GM19351 (cell line): ENCODE measurements around the gene PRKCG.
"Not testable (repeated sequence)": the region's sequence is repeated elsewhere in the genome, so short reads cannot be mapped to it uniquely, and the experiment has no call there.

Experiments
- ATAC-seq: cut with Tn5 transposase; IDR thresholded peaks from one replicate; pipeline ENCODE4 v1.9.1; 2021; ENCODE audit warnings: mild to moderate bottlenecking, moderate library complexity; ENCODE audit not compliant: unreplicated experiment

The PRKCG gene

GRCh38 chr19:53936029-53936428, 54.0 kb downstream of the PRKCG start:
- ATAC-seq = no peak

DNA sequence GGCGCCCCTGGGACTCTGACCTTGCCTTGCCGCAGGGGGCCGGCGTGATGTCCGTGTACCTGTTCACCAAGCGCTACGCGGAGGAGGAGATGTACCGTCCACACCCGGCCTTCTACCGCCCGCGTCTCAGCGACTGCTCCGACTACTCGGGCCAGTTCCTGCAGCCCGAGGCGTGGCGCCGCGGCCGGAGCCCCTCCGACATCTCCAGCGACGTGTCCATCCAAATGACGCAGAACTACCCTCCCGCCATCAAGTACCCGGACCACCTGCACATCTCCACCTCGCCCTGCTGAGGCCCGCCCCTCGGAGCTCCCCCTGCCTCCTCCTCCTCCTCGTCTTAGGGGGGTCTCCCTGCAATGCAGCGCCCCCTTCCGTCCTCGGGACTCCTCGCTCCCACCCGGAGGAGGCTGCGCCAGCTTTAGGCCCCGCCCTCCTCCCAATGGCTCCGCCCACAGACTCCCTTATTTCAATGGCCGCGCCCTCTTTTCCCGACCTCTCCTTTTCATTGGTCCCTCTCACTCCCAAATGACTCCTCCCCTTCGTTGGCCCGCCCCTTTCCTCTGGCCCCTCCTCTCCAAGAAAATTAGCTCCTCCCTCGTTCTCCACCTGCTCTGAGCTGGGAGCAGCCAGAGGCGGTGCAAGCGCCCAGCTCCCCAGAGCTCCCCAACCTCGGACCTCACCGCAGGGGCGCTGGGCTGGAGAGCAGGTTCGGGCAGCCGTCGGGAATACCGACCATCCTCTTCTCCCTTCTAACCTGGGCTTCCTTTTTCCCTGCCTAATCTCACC, 60.2 kb downstream of the PRKCG start:
- no peak for ATAC-seq

DNA sequence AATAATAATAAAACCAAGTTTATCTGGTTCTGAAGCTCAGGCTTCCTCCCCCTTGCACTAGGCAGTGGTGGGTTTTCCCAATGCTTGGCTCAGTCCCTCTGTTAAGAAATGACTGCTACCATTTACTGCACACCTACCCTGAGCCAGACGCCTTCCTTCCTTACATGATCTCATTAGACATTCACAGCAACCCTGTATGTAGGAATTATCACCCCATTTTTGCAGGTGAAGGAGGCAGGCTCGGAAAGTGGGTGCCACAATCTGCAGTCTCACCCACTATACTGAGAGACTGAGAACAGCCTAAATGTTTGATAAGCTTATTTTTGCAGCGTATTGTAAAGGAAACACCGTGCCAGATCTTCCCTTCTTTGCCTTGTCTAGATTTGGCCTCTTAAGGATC, 62.4 kb downstream of the PRKCG start:
- ATAC-seq = no peak

DNA sequence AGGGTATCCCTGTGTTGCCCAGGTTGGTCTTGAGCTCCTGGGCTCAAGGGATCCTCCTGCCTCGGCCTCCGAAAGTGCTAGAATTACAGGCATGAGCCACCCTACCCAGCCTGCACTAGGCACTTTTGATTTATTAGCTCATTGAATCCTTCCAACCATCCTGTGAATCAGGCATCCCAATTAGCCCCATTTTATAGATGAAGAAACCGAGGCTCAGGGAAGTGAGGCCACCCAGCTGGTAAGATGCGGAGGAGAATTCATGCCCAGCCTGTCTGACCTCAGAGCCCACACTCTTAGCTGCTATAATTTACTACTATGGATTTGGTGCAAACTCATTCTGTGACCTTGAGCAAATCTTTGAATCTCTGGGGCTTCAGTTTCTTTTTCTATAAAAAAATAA, 62.9 kb downstream of the PRKCG start:
- no peak for ATAC-seq

- no peak for ATAC-seq
Measured at GRCh38 chr19:53945441-53945840, 63.4 kb downstream of the PRKCG start.

DNA sequence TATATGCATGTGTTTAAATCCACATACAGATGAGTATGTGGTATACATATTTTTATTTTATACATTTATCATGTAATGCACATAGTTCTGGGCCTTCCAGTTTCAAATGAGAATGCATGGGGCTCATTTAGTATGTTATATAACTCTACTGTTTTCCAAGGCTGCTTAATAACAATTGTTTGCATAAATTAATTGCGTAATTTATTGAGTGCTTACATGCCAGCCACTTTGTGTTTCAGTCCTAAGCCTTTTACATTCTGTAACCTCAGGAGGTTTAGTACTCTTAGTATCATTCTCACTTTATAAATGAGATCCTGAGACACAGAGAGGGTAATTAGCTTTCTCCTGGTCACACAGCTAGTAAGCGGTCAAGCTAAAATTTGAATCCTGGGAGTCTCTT, 64.0 kb downstream of the PRKCG start:
- ATAC-seq = no peak

DNA sequence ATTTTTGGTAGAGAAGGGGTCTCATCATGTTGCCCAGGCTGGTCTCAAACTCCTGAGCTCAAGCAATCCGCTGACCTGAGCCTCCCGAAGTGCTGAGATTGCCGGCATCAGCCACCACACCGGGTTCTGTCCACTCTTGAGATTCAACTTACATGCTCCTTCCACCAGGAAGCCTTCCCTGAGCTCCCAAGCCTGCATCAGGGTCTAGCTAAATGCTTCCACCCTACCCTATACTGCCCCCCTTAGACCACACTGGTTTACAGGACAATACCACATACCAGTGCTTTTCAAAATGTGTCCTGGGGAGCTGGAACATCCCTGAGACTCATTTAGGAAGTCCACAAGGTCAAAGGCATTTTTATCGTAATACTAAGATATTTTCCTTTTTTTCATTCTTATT, 65.6 kb downstream of the PRKCG start:
- no peak for ATAC-seq

DNA sequence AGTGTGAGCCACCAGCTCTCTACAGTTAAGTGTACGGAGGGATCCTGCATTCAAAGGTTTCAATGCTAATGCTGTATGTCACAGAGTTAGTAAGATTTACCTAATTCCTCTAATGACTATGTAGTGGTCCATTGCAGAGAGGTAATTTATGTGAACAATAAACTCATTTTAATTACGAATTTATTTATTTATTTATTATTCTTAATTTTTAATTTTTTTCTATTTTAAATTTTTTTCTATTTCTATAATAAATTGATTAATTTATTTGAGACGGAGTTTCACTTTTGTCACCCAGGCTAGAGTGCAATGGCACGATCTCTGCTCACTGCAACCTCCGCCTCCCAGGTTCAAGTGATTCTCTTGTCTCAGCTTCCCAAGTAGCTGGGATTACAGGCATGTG, 66.6 kb downstream of the PRKCG start:
- not testable (repeated sequence) for ATAC-seq

DNA sequence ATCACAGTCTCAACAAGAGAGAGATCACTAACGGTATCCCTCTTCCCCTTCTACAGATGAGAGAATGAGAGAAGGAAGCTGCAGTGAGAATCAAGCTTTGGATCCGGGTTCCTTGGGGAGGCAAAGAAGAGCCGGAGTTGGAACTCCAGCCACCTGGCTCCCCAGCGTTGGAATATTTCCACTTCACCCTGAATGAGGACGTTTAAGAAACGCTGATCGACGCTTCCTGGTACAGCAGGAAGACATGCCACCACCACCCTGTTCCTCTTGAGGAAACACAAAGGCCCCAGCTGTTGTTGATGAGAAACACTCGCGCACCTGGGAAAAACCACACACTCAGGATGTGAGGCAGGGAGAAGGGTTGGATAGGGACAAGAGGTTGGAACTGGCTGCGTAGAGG, 69.4 kb downstream of the PRKCG start:
- ATAC-seq = no peak

DNA sequence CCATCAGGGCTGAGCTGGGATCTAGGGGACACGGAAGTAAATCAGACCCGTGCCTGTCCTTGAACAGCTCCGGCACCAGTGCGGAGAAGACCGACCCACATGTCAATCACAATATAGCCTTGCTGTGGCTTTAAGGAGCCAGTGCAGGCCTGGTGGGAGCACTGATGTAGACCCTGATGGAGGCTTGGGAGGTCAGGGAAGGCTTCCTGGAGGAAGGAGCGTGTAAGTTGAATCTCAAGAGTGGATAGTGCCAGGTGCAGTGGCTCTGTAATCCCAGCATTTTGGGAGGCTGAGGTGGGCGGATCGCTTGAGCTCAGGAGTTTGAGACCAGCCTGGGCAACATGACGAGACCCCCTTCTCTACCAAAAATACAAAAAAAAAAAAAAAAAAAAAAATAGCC, 70.0 kb downstream of the PRKCG start:
- ATAC-seq = no peak

DNA sequence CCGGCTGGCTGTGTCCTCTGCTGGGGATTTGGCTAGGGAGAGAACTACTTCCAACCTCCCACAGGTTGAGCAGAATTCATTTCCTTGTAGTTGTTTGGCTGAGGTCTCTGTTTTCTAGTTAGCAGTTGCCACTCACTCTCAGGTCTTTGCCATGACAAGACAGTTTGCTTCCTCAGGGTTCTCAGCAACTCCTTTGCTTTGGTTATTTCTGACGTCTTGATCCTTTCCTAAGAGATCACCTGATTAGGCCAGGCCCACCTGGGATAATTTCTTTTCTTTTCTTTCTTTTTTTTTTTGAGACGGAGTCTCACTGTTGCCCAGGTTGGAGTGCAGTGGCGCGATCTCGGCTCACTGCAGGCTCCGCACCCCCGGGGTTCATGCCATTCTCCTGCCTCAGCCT, 71.4 kb downstream of the PRKCG start:
- ATAC-seq = no peak
